ENCODE data around the gene ACOX3. TPM values are rescaled to one million over a fixed set of nuclear protein-coding genes. Genes with fewer than 3 reads are reported as not detected.

The ACOX3 gene
- total and polyA plus RNA-seq, 10 of the 15 experiments (the other 5 are each of a cell fraction or from before 2014, with no cell fraction given): 2.0 to 24.5 (median 14.0) TPM

GRCh38 chr4:8344377-8344776, 96.1 kb downstream of the ACOX3 start:
- POLR2A ChIA-PET: no interaction called here
- DNase-seq (ENCODE audit: low read depth, low spot score) (no peak), ATAC-seq (no peak), FAIRE-seq (no peak)
- H3K9me3 ChIP-seq (replicated peaks; ENCODE audit: control insufficient read depth, insufficient read depth, low read length): no peaks in the 10 kb centered on the region
- no peaks in the 10 kb centered on the region for H3K27me3 ChIP-seq (replicated peaks in 1 of 2; ENCODE audit: control insufficient read depth in 2 of 2, insufficient read depth in 2 of 2, low read length in 1 of 2)
- no peaks in the 10 kb centered on the region for H3K79me2 ChIP-seq (ENCODE audit: control insufficient read depth, insufficient read depth, low read length)
- H3K9ac ChIP-seq (ENCODE audit: control insufficient read depth, insufficient read depth, low read length): no peak overlapping the region
- no peaks in the 10 kb centered on the region for H3K4me1 ChIP-seq (ENCODE audit: control insufficient read depth, insufficient read depth, low read length)
- no TSS peak for BruUV-seq (replicated peaks)
- TF ChIP-seq PAX5 (IDR thresholded peaks at IDR 0.05; ENCODE audit: borderline replicate concordance, low read depth, low read length): no peak
- TF ChIP-seq SIX5 (IDR thresholded peaks at IDR 0.05; ENCODE audit: low read depth, low read length, severe bottlenecking): no peak
- no peak for TF ChIP-seq ASH2L (IDR thresholded peaks at IDR 0.05; ENCODE audit: borderline replicate concordance, low read depth)
- no peak for TF ChIP-seq DPF2 (IDR thresholded peaks at IDR 0.05)
- no peak for TF ChIP-seq E4F1 (IDR thresholded peaks at IDR 0.05; ENCODE audit: borderline replicate concordance, partially characterized antibody)
- no peak for TF ChIP-seq SMARCA5 (IDR thresholded peaks at IDR 0.05)
- no peak for TF ChIP-seq MEF2B (IDR thresholded peaks at IDR 0.05; ENCODE audit: partially characterized antibody, poor library complexity, severe bottlenecking)
- TF ChIP-seq MTA3 (IDR thresholded peaks at IDR 0.05; ENCODE audit: borderline replicate concordance, low read length): no peak
- TF ChIP-seq CHD1 (IDR thresholded peaks at IDR 0.05; ENCODE audit: low read depth, low read length): no peak
- no peak for TF ChIP-seq ZBTB33 (IDR thresholded peaks at IDR 0.05)
- TF ChIP-seq CHD2 (IDR thresholded peaks at IDR 0.05; ENCODE audit: borderline replicate concordance, low read depth, low read length): no peak
- no peak for TF ChIP-seq EGR1 (IDR thresholded peaks at IDR 0.05; ENCODE audit: borderline replicate concordance in 1 of 2, low read depth in 2 of 2, low read length in 2 of 2)
- TF ChIP-seq ELK1 (IDR thresholded peaks at IDR 0.05; ENCODE audit: low read depth, low read length): no peak
- TF ChIP-seq RFX5 (IDR thresholded peaks at IDR 0.05; ENCODE audit: low read depth, low read length): no peak
- TF ChIP-seq NFYB (IDR thresholded peaks at IDR 0.05; ENCODE audit: insufficient read depth, low read depth, low read length): no peak
- TF ChIP-seq NR2F1 (conservative IDR thresholded peaks at IDR 0.05): no peak
- no peak for TF ChIP-seq NFIC (IDR thresholded peaks at IDR 0.05; ENCODE audit: low read depth, low read length)
- no peak for TF ChIP-seq SRF (IDR thresholded peaks at IDR 0.05; ENCODE audit: low read depth in 2 of 2, low read length in 2 of 2)
- TF ChIP-seq HDAC2 (IDR thresholded peaks at IDR 0.05): no peak
- no peak overlapping the region for H3K4me2 ChIP-seq (ENCODE audit: control insufficient read depth, insufficient read depth)
- RAD21 ChIA-PET (ENCODE audit: unreplicated experiment): no interaction called here
- WGBS (ENCODE audit: insufficient coverage, insufficient replicate concordance, low lambda C conversion rate, missing lambda C conversion rate): 35% methylated on average over 14 of the region's 14 CpGs
- CTCF ChIA-PET: no interaction called here
- H3K36me3 ChIP-seq (ENCODE audit: control insufficient read depth in 2 of 2, insufficient read depth in 2 of 2, low read length in 1 of 2): no peaks in the 10 kb centered on the region
- no peak overlapping the region for H2AFZ ChIP-seq (ENCODE audit: control insufficient read depth, low read depth, low read length)
- no peaks in the 10 kb centered on the region for H4K20me1 ChIP-seq (ENCODE audit: control insufficient read depth, insufficient read depth)
- SMC1A ChIA-PET (ENCODE audit: uncharacterized antibody, unreplicated experiment): no interaction called here
- no peak overlapping the region for H3K27ac ChIP-seq (ENCODE audit: control insufficient read depth, insufficient read depth)
- in situ Hi-C loops (cut with MboI): no loop called here
- H3K4me3 ChIP-seq: no peak overlapping the region
- intact Hi-C loops (cut with micrococcal nuclease; ENCODE audit: unreplicated experiment): no loop called here
